Measurements from ENCODE around the gene AATF. TPM values are rescaled to one million over a fixed set of nuclear protein-coding genes. Genes with fewer than 3 reads are reported as not detected.

The AATF gene
- total RNA-seq, 3 donors from 2014 or later = 34.4 to 47.2 (median 40.0) TPM

DNA sequence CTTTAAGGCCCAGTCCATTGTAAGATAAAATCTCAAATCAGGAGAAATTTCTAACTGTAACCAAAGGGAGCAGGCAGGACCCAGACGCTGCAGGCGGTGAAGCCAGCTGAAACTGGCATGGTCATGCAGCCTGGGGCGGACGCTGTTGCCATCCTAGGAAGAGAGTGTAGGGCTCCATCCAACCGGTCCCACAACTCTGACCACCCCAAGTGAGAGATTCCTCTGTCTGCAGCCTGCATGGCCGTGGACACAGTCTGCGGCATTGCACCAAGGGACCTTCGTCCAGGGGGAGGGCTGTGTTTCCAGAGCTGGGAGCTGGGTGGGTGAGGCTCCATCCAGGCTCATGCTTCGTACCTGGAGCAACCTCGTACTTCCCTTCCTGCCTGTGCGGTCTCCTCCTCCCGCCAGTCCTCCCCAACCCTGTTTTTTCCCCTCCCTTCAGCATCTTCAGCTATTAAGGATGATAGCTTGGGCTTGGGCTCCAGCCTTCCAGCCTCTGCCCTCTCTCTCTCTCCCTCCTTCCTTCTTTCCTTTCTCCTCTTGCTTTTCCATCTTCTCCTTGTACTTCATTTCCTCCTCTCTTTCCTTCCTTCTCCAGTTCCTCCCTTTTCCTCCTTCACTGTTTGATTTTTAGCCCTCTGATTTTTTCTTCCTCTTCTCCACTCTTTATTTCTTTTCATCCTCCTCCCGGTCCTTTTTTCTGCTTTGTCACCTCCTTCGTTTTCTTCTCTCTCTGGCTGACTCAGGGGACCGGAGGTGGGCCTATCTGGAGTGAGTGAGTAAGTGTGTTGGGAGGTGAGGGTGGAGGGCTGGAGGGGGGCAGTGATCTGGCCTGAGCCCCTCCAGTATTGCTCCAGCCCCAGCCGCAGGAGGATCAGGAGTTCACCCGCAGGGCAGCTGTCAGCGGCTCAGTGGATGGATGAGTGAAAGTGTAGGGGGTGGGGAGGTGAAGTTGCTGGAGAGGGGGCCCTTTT, 28.4 kb upstream of the AATF start:
- no peaks in the 10 kb centered on the region for H3K9me3 ChIP-seq
- H3K27ac ChIP-seq = no peak overlapping the region
- no peak overlapping the region for H3K4me3 ChIP-seq
- no peak for TF ChIP-seq CTCF (IDR thresholded peaks at IDR 0.05)
- no peak for TF ChIP-seq POLR2AphosphoS5 (IDR thresholded peaks at IDR 0.05)
- no peak for TF ChIP-seq POLR2A (IDR thresholded peaks at IDR 0.05)
- no peaks in the 10 kb centered on the region for H3K4me1 ChIP-seq
- no peak for DNase-seq (ENCODE audit: low spot score in 2 of 2)
- intact Hi-C loops (cut with DNase I; ENCODE audit: low total_unique reads) = no loop called here
- H3K27me3 ChIP-seq = peaks cover 0 to 19% of the 10 kb centered on the region in 2 donors
- H3K36me3 ChIP-seq = no peaks in the 10 kb centered on the region

GRCh38 chr17:36921095-36921851, 27.5 kb upstream of the AATF start:
- H3K4me1 ChIP-seq = no peaks in the 10 kb centered on the region
- no peak overlapping the region for H3K27ac ChIP-seq
- intact Hi-C loops (cut with DNase I; ENCODE audit: low total_unique reads) = no loop called here
- no peaks in the 10 kb centered on the region for H3K9me3 ChIP-seq
- DNase-seq (ENCODE audit: low spot score in 2 of 2) = no peak
- H3K4me3 ChIP-seq = no peak overlapping the region
- TF ChIP-seq POLR2AphosphoS5 (IDR thresholded peaks at IDR 0.05) = no peak
- no peak for TF ChIP-seq POLR2A (IDR thresholded peaks at IDR 0.05)
- TF ChIP-seq CTCF (IDR thresholded peaks at IDR 0.05) = no peak
- peaks cover 0 to 21% of the 10 kb centered on the region in 2 donors for H3K27me3 ChIP-seq
- H3K36me3 ChIP-seq = no peaks in the 10 kb centered on the region

GRCh38 chr17:36922175-36922574, 26.6 kb upstream of the AATF start:
- Histone ChIP-seq H3K9me3 (no peaks in the 10 kb centered on the region), H3K4me3 (no peak overlapping the region), H3K27me3 (peaks cover 0 to 27% of the 10 kb centered on the region in 2 donors), H3K4me1 (no peaks in the 10 kb centered on the region), H3K27ac (no peak overlapping the region), H3K36me3 (no peaks in the 10 kb centered on the region)
- TF ChIP-seq POLR2AphosphoS5 (IDR thresholded peaks at IDR 0.05) (no peak), POLR2A (IDR thresholded peaks at IDR 0.05) (no peak), CTCF (IDR thresholded peaks at IDR 0.05) (no peak)
- intact Hi-C loops (cut with DNase I; ENCODE audit: low total_unique reads) = no loop called here
- DNase-seq (ENCODE audit: low spot score in 2 of 2) = no peak

DNA sequence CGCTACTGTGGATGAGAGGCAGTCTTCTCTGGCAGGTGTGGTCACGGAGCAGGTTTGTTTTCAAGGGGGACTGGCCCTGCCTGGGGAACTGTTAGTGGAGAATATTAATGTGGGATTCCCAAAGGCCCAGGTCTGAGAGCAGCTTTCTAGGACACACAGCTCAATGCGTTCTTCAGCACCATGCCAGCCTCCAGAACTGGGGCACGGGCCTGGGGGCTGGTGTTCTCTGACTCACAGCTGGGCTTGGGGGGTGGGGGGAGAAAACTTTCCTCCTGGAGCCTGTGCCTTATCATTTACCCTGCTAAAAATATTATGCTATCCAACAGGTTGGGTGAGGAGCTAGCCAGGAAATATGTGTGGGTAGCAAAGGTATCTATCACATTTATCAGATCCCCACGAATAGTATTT, 24.9 kb upstream of the AATF start:
- H3K4me1 ChIP-seq = no peaks in the 10 kb centered on the region
- DNase-seq (ENCODE audit: low spot score in 2 of 2) = no peak
- H3K9me3 ChIP-seq = no peaks in the 10 kb centered on the region
- H3K4me3 ChIP-seq = no peak overlapping the region
- intact Hi-C loops (cut with DNase I; ENCODE audit: low total_unique reads) = no loop called here
- H3K36me3 ChIP-seq = no peaks in the 10 kb centered on the region
- H3K27me3 ChIP-seq = peaks cover 0 to 44% of the 10 kb centered on the region in 2 donors
- TF ChIP-seq POLR2A (IDR thresholded peaks at IDR 0.05) (no peak), POLR2AphosphoS5 (IDR thresholded peaks at IDR 0.05) (no peak), CTCF (IDR thresholded peaks at IDR 0.05) (no peak)
- H3K27ac ChIP-seq = no peak overlapping the region

GRCh38 chr17:36926226-36926625, 22.5 kb upstream of the AATF start:
- H3K9me3 ChIP-seq = no peaks in the 10 kb centered on the region
- no peaks in the 10 kb centered on the region for H3K4me1 ChIP-seq
- H3K36me3 ChIP-seq = no peaks in the 10 kb centered on the region
- no peak overlapping the region for H3K27ac ChIP-seq
- DNase-seq (ENCODE audit: low spot score in 2 of 2) = no peak
- TF ChIP-seq POLR2AphosphoS5 (IDR thresholded peaks at IDR 0.05) = no peak
- TF ChIP-seq CTCF (IDR thresholded peaks at IDR 0.05) = no peak
- no peak for TF ChIP-seq POLR2A (IDR thresholded peaks at IDR 0.05)
- no peak overlapping the region for H3K4me3 ChIP-seq
- H3K27me3 ChIP-seq = peaks cover 3 to 60% of the 10 kb centered on the region in 2 donors
- intact Hi-C loops (cut with DNase I; ENCODE audit: low total_unique reads) = no loop called here

Measured in breast epithelium (tissue), 4 donors.